Measurements from ENCODE around the gene ALKBH7.

Gene ALKBH7

GRCh38 chr19:6421075-6422014, 48.8 kb downstream of the ALKBH7 start:
- TF ChIP-seq POLR2AphosphoS5 (IDR thresholded peaks at IDR 0.05; ENCODE audit: low read depth, low read length), result no peak
- TF ChIP-seq TAF1 (IDR thresholded peaks at IDR 0.05; ENCODE audit: borderline replicate concordance, insufficient read depth, low read length), result no peak
- TF ChIP-seq FOXP2 (optimal IDR thresholded peaks at IDR 0.05; ENCODE audit: borderline replicate concordance, extremely low read depth, extremely low read length, insufficient read depth), result no peak
- no peak for TF ChIP-seq SIN3A (IDR thresholded peaks at IDR 0.05; ENCODE audit: borderline replicate concordance, insufficient read depth, low read length)
- TF ChIP-seq, protein P1, sequence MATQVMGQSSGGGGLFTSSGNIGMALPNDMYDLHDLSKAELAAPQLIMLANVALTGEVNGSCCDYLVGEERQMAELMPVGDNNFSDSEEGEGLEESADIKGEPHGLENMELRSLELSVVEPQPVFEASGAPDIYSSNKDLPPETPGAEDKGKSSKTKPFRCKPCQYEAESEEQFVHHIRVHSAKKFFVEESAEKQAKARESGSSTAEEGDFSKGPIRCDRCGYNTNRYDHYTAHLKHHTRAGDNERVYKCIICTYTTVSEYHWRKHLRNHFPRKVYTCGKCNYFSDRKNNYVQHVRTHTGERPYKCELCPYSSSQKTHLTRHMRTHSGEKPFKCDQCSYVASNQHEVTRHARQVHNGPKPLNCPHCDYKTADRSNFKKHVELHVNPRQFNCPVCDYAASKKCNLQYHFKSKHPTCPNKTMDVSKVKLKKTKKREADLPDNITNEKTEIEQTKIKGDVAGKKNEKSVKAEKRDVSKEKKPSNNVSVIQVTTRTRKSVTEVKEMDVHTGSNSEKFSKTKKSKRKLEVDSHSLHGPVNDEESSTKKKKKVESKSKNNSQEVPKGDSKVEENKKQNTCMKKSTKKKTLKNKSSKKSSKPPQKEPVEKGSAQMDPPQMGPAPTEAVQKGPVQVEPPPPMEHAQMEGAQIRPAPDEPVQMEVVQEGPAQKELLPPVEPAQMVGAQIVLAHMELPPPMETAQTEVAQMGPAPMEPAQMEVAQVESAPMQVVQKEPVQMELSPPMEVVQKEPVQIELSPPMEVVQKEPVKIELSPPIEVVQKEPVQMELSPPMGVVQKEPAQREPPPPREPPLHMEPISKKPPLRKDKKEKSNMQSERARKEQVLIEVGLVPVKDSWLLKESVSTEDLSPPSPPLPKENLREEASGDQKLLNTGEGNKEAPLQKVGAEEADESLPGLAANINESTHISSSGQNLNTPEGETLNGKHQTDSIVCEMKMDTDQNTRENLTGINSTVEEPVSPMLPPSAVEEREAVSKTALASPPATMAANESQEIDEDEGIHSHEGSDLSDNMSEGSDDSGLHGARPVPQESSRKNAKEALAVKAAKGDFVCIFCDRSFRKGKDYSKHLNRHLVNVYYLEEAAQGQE (IDR thresholded peaks at IDR 0.05; ENCODE audit: insufficient read depth in 1 of 2, low read depth in 2 of 2, low read length in 2 of 2), result no peak

- TF ChIP-seq SIN3A (IDR thresholded peaks at IDR 0.05; ENCODE audit: borderline replicate concordance, insufficient read depth, low read length), result no peak
- 0 out of 2 replicates have a peak, but pooled peaks have one; percentile 27 for TF ChIP-seq POLR2AphosphoS5 (IDR thresholded peaks at IDR 0.05; ENCODE audit: low read depth, low read length)
Observed at GRCh38 chr19:6423499-6424194, 51.1 kb downstream of the ALKBH7 start.

GRCh38 chr19:6424195-6424938, 51.8 kb downstream of the ALKBH7 start, which contains the start of gene KHSRP:
TSS of gene KHSRP (minus strand) at chr19:6424811. CDS start at chr19:6424701, 110 bp downstream.
- TF ChIP-seq SIN3A (IDR thresholded peaks at IDR 0.05; ENCODE audit: borderline replicate concordance, insufficient read depth, low read length), result no peak
- TF ChIP-seq POLR2AphosphoS5 (IDR thresholded peaks at IDR 0.05; ENCODE audit: low read depth, low read length), result peak; percentile 65; the same call in 1 of the 2 replicates

All from PFSK-1 (cell line).